ENCODE measurements around the gene IMPDH2.
A peak's percentile ranks its signal among the peaks of the same experiment; 100 is the strongest.

The IMPDH2 gene

GRCh38 chr3:49005303-49005680, 23.9 kb downstream of the IMPDH2 start:
- DNase-seq = no peak

GRCh38 chr3:49004352-49005302, 24.6 kb downstream of the IMPDH2 start:
- no peak for DNase-seq

GRCh38 chr3:49001155-49001554, 28.0 kb downstream of the IMPDH2 start:
- no peak for DNase-seq

GRCh38 chr3:48999085-48999858, 29.9 kb downstream of the IMPDH2 start:
- DNase-seq = no peak

- no peak for DNase-seq
Measured at GRCh38 chr3:48997714-48998637, 31.2 kb downstream of the IMPDH2 start.

- no peak for DNase-seq
Measured at GRCh38 chr3:48997102-48997635, 32.0 kb downstream of the IMPDH2 start.

GRCh38 chr3:48996640-48997039, 32.6 kb downstream of the IMPDH2 start:
- no peak for DNase-seq

GRCh38 chr3:48993834-48994233, 35.4 kb downstream of the IMPDH2 start:
- no peak for DNase-seq

- DNase-seq = no peak
Measured at GRCh38 chr3:48991851-48992545, 37.2 kb downstream of the IMPDH2 start.

- no peak for DNase-seq
Measured at GRCh38 chr3:48990636-48991469, 38.3 kb downstream of the IMPDH2 start.

GRCh38 chr3:48989796-48990635, 39.2 kb downstream of the IMPDH2 start, which contains the start of gene P4HTM:
P4HTM (plus strand) TSS chr3:48990241; CDS start chr3:48990257, 16 bp downstream.
- peak; percentile 89 for DNase-seq

- DNase-seq = no peak
Measured at GRCh38 chr3:48989126-48989795, 39.9 kb downstream of the IMPDH2 start.

- DNase-seq = no peak
Measured at GRCh38 chr3:48985831-48986376, 43.3 kb downstream of the IMPDH2 start.

- DNase-seq = no peak
Measured at GRCh38 chr3:48984663-48985062, 44.5 kb downstream of the IMPDH2 start.

- DNase-seq = no peak
Measured at GRCh38 chr3:48983096-48983495, 46.1 kb downstream of the IMPDH2 start.

GRCh38 chr3:48982686-48983085, 46.5 kb downstream of the IMPDH2 start:
- DNase-seq = no peak

GRCh38 chr3:48982016-48982415, 47.2 kb downstream of the IMPDH2 start:
- DNase-seq = no peak

GRCh38 chr3:48980295-48980694, 48.9 kb downstream of the IMPDH2 start:
- DNase-seq = no peak

- DNase-seq = no peak
Measured at GRCh38 chr3:48979451-48979850, 49.7 kb downstream of the IMPDH2 start.
